ENCODE data around the gene ARAP3.
"Not testable (repeated sequence)": the region's sequence is repeated elsewhere in the genome, so short reads cannot be mapped to it uniquely, and the experiment has no call there.

Gene ARAP3

GRCh38 chr5:141681695-141682641, at the start of gene ARAP3:
Gene ARAP3 (minus strand): TSS chr5:141682230. CDS start chr5:141680486, 1,744 bp downstream.
- peak within 1 kb of the TSS; percentile 33 for H3K4me3 ChIP-seq (ENCODE audit: low read length)
- DNase-seq (ENCODE audit: low read depth) = peak; percentile 78
- no peak for TF ChIP-seq CTCF (conservative IDR thresholded peaks at IDR 0.05; ENCODE audit: low read depth, low read length)

DNA sequence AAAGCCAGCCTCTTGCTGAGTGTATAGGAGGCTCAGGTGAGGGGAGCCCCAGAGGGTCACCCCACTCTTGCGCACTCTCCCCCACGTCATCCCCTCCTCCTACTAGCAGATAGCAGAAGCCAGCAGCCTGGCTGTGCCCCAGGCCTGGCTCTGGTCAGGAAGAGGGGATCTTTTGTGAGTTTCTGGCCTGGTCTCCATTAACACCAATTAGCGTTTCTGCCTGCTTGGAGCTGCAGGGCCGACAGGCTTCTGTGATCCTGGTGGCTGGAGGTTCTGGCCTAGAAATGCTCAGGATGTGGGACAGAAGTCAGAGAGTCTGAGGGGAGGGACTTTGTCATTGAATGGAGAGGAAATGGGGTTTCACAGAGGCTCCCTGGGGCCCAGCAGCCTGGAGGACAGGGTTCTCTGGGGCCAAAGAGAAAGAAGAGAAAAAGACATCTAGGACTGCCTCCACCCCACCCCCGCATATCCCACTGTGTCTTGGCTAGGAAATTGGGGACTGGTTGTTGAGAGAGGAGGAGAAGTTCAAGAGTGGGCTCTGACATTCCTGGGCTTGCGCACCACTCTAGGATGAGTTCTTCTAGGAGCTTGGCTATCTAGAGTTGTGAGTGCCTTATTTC, 47.5 kb upstream of the ARAP3 start:
- no peak for DNase-seq (ENCODE audit: low read depth)
- no peak overlapping the region for H3K4me3 ChIP-seq (ENCODE audit: low read length)
- TF ChIP-seq CTCF (conservative IDR thresholded peaks at IDR 0.05; ENCODE audit: low read depth, low read length) = no peak

DNA sequence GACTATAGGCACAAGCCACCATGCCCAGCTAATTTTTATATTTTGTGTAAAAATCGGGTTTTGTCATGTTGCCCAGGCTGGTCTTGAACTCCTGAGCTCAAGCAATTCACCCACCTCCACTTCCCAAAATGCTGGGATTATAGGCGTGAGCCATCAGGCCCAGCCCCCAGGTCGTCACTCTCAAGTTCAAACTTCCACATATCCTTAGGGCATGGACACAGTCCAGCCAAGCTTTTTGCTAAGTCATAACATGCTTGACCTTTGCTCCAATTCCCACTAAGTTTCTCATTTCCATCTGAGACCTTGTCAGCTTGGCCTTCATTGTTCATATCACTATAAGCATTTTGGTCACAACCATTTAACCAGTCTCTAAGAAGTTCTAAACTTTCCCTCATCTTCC, 43.9 kb upstream of the ARAP3 start:
- no peak for TF ChIP-seq CTCF (conservative IDR thresholded peaks at IDR 0.05; ENCODE audit: low read depth, low read length)
- no peak overlapping the region for H3K4me3 ChIP-seq (ENCODE audit: low read length)
- no peak for DNase-seq (ENCODE audit: low read depth)

GRCh38 chr5:141725174-141725573, 43.1 kb upstream of the ARAP3 start:
- not testable (repeated sequence) for H3K4me3 ChIP-seq (ENCODE audit: low read length); DNase-seq (ENCODE audit: low read depth)

- no peak for TF ChIP-seq CTCF (conservative IDR thresholded peaks at IDR 0.05; ENCODE audit: low read depth, low read length)
- DNase-seq (ENCODE audit: low read depth) = no peak
- H3K4me3 ChIP-seq (ENCODE audit: low read length) = no peak overlapping the region
These were observed 40.2 kb upstream of the ARAP3 start for GRCh38 chr5:141722266-141722665.

DNA sequence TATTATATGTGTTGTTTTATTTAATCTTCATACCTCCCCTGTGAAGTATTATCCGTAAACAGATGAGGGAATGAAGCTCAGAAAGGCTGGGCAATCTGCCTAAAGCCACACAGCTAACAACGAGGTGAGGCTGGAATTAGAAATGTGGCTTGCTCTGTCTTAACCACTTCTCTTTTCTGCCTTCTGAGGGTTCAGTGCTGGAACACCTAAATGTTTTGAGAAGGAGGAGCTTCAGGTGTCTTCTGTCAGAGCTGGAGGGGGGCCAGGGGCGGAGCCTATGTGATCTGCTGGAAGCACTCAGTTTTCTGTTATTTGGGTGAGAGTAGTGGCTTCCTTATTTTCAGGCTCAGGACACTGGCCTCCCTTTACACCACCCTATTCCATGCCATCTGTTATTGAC, 35.0 kb upstream of the ARAP3 start:
- DNase-seq (ENCODE audit: low read depth) = no peak
- no peak for TF ChIP-seq CTCF (conservative IDR thresholded peaks at IDR 0.05; ENCODE audit: low read depth, low read length)
- no peak overlapping the region for H3K4me3 ChIP-seq (ENCODE audit: low read length)

GRCh38 chr5:141716468-141716867, 34.4 kb upstream of the ARAP3 start:
- DNase-seq (ENCODE audit: low read depth) = no peak
- H3K4me3 ChIP-seq (ENCODE audit: low read length) = no peak overlapping the region
- TF ChIP-seq CTCF (conservative IDR thresholded peaks at IDR 0.05; ENCODE audit: low read depth, low read length) = no peak
